Right lobe of liver (tissue), 4 donors: ENCODE measurements around the gene BAMBI.

Experiments
- CTCF ChIP-seq, 4 donors: fragments of 200-600 bp in 3 of 4; fragments of 450-650 bp in 1 of 4; IDR thresholded peaks; one replicate each; pipeline versions ENCODE4 v1.5.1 to v1.8.0; 2016 to 2022; ENCODE audit warnings: antibody characterized with exemption in 4 of 4, mild to moderate bottlenecking in 2 of 4
- POLR2A ChIP-seq: fragments of 450-650 bp; IDR thresholded peaks from one replicate; pipeline ENCODE4 v1.6.1; 2017; ENCODE audit warnings: antibody characterized with exemption, mild to moderate bottlenecking
- donor health status: DM: no; HTN: no; CAD: no.
- donor health status: DM: no; HTN: no; CAD: no.
- donor health status: DM: no; HTN: yes; CAD: no.

DNA sequence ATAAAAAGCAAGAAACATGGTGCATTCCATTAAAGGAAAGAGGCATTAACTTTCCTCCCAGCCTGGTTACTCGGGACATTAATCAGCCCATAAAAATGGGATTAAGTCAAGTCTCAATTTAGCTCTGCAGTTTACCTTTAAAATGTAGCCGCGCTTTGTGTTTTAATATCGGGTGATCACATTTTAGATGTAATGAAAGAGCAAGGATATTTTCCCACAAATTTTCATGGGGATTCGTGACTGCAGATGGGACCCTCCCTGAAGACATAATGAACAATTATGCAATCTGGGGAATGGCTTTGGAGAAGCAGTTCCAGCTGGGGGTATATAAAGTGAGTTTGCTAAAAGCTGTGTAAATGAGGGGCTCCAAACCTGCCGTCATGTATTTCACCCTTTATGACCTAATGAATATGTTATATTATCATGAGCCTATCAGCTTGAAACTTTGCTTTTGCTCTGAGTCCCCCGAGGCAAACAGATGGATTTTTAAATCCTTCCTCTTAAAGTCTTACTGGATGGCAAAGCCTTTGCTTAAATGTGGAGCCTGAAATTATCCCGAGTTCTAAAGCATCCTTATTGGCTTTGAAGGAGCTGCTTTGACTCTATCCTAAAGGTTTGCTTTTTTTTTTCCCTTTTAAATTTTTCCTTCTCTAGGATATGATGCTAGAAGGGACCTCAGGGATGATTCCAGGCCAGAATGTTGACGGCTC, 31.8 kb downstream of the BAMBI start:
- no peak for TF ChIP-seq POLR2A
- TF ChIP-seq CTCF (IDR thresholded peaks at IDR 0.05): no peak
